Cerebellar nuclear complex (tissue), 1 donor: Measurements from ENCODE around the gene SLIT3.

Experiments
- DNase-seq, 2 experiments: peaks; one replicate each; lab custom pipeline; 2025; lab: John Stamatoyannopoulos, UW

The SLIT3 gene

DNA sequence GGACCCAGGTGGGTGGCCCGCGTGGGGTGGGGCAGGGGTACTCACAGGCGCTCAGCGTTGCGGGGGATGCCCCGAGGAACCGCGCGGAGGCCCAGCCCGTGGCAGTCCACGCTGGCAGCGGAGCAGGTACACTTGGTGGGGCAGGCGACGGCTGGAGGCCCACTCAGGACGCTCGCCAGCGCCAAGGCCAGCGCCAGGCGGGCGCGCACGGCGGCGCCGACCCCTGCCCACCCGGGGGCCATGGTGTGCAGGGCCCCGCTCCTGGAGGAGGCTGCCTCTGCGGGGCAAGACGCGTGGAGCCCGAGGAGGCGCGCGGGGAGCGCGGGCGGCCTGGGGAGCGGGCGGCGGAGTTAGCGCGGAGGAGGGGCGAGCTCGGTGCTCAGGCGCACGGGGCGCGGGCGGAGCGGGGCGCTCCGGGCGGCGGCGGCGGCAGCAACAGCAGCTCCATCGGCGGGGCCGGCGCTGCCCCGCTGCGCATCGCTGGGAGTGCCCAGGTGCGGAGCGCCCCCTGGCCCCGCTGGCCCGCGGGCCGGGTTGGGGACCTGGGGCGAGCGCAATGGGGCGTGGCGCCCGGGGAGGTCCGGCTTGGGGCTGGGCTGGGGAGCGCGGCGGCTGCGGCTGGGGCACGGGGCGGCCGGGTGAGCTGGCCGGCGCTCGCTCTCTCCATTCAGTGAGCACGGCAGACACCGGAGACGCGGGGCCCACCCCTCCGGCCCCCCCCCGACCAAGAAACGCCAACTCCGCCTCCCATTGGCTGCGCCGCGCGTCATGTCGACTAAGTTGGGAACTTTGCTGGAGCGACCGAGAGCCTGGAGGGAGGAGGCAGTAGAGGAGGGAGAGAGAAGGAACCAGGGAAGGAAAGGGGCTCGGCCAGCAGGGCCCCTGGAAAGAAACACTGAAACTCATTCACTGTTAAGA, at the start of gene SLIT3:
Gene SLIT3, minus strand, starts transcription at position 672 of the 918 bp plus-strand sequence. Its CDS starts 430 bp downstream, at position 242.
- peak in 1 of 2 experiments; percentile 16 for DNase-seq

DNA sequence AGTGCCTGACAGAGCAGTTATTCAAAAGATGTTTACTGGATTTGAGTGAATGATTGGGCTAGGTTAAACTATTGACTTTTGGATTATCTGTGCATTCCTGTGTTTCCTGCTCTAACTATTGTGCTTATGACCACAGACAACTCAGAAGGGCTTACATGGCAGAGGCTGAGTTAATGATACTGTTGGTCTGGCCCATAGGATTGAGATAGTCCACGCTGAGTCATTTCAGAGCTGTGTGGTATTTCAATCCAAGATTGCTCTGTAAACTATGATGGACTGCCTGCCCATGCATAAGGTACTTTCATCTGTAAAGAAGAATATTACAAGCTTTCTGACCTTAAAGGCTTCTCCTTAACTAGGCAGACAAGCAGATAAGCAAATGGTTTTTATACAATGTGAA, 49.1 kb upstream of the SLIT3 start:
- DNase-seq = no peak

DNA sequence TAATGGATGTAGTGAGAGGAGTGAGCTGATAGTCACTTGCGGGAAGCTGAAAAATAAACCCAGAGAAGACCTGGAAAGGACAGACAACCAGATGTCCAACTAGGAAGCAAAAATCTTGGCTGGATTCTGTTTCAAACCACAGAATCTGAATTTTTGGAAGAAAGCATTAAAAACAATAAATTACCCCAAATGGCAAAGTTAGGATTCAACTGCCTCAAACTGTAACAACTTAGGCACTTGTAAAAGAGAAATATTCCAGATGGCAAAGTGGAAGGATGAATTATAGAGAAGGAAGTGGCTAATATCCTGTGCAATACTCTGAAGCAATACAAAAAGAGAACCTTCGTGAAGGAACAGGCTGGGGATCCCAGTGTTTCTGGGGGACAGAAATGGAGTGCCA, 46.8 kb upstream of the SLIT3 start:
- DNase-seq = no peak

DNA sequence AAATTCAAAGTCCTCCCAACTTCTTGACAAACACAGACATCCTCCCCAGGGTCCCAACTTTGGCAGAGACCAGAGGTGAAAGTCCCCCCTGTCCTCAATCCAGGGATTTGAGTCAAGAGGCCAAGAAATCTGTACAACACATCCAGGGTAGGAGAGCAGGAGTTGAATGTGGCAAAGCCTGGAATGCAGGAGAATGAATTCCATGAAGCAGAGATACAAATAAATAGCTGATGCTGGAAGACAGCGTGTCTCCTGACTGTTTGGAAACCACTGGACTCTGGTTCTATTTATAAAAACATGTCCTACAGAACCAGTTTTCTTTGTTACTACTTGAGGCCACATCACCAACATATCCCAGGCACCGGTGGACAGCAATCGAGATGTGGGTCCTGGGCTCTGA, 43.7 kb upstream of the SLIT3 start:
- DNase-seq = no peak

DNA sequence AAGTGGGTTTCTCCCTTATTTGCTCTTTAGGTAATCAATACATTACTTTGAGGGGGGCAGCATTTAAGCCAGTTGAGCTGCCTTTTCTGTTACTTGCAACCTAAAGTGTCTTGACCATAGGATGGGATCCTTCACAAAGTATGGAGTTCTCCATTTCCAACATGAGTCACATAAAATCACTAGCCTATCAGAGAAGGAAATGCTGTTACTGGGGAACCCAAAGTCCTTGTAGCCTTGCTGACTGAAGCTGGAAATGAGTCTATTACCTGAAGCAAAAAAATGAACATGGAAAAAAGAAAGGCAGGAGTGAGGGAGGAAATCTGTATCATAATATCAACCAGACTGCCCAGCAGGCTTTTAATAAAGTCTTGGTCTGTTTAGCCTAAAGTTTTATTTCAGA, 42.8 kb upstream of the SLIT3 start:
- DNase-seq = no peak

DNA sequence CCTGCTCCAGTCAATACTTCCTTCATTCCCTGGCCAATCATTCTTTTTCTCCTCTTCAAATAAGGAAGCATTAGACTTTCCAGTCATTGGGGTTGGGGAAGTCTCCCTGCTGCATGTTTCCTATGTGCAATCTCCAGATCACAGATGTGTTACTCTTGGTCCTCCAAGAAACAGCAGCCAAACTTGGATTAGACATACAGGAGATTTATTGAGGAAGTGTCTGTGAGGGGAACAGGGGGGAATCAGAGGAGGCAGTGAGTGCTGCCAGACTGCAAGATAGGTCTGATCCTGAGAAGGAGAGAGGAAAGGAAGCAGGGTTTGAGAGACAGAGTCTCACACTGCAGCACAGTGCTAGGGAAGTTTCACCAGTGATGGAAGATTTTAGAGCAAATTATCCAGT, 40.6 kb upstream of the SLIT3 start:
- DNase-seq = no peak

DNA sequence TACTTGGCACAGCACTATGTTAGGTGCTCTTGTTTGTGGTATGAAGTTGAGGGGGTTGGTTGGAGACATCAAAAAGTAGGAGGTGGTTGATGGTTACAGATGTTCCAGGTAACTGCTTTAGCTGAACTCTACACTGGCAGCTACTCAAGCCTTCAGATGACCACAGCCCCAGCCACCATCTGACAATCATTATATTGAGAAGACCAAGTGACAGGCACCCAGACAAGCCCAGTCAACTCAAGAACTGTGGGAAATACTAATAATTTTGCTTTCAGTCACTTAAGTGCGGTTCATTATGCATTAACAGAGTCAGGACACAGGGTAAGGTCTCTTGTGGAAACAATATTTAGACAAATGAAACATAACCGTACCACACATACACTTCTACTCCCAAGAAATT, 38.9 kb upstream of the SLIT3 start:
- no peak for DNase-seq

DNA sequence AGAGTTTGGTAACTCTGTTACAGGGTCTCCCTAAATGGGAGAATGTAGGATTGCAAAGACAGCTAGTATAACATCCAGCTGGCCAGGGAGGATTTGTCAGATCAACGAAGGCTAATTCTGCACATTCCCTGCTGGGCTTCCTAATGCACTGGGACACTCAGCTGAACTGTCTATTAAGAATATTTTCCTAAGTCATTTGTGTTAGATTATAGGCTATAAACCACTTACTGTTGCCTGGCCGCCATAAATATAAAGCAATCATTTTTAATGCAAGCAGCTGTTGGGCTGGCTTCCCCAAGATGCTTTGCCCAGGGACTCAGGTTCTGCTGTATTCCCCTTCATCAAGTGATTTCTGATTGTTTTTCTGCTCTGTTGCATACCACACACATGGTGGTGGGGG, 35.3 kb upstream of the SLIT3 start:
- no peak for DNase-seq

DNA sequence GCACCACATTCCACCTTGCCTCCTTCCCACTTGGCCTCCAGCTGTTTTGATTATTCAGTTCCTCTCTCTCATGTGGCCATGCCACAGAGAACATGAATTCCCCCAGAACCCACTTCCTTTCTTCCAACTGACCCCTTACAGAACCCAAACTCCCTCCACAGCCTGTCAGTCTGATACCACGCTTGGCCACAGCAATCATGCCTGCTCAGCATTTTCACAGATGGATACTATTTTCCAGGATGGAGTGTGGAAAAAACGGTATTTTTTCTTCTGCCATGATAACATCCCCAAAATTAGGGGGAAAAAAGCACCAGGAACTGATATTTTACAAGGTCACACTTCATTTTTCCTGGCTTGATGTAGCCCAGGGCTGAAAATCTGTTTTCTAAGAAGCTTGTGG, 34.9 kb upstream of the SLIT3 start:
- DNase-seq = no peak

DNA sequence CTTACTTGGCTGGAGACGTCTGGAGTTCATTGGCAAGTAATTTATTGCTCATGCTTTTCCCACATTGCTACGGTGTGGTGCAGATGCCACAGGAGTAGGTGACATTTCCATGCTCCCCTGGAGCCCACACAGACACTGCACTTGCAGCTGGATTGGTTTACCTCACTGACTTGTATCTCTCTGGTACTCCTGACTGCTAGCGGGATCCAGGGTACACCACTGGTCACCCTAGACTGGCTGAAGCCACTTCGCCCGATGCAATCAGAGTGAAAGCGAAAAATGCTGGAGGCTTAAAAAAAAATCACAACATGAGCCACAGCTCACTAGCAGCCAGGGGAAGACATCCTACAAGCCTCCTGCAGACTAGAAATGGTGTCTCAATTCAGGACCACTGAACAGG, 32.6 kb upstream of the SLIT3 start:
- DNase-seq = no peak

DNA sequence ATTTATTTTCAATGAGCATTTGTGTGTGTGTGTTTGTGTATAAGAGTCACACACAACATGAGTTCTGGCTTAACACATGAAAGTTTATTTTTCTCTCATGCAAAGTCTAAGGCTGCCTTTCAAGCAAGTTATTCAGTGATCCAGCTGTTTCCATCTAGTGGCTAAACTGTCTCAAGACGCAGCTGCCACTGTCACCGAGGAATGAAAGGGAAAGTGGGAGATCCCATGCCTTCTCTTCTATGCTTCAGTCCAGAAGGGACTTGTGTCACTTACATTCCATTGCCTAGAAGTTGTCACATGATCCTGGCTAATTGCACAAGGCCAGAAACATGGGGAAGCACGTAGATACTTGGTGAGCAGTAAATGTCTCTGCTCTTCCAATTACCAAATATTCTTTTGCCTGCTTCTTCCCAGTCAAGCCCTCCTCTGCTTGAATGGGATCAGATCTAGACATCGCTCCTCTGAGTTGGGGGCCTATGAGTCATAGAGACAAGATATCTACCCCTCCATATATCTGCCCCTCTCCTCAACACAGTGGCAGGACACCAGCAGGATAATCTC, 30.4 kb upstream of the SLIT3 start:
- no peak for DNase-seq

DNA sequence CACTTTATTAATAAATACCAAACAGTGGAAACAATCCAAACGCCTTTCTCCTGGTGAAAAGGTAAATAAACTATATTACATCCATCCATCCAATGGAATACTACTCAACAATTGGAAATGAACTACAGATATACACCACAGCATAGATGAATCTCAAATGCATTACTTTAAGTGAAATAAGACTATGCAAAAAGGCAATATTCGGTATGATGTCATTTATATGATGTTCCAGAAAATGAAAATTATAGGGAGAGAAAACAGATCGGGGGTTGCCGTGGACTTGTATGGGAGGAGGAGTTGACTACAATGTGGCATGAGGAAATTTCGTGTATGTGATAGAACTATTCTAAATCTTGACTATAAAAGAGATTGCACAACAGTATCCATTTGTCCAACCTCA, 27.5 kb upstream of the SLIT3 start:
- no peak for DNase-seq

DNA sequence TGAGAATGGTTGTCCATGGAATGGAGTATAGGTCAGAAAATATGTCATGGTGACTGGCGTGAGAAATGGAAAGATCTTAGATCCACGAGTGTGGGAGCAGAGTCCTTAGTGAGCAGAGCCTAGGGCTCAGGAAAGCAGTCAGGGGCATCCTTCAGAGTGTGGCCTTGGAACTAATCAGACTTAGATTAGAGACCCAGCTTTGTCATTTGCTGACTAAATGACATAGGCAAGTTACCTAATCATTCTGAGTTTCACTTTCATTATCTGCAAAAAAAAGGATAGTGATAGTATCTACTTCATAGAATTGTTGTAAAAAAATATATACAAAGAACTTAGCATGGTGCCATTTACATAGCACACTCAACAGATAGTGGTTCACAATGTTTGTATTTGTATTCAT, 24.3 kb upstream of the SLIT3 start:
- DNase-seq = no peak

DNA sequence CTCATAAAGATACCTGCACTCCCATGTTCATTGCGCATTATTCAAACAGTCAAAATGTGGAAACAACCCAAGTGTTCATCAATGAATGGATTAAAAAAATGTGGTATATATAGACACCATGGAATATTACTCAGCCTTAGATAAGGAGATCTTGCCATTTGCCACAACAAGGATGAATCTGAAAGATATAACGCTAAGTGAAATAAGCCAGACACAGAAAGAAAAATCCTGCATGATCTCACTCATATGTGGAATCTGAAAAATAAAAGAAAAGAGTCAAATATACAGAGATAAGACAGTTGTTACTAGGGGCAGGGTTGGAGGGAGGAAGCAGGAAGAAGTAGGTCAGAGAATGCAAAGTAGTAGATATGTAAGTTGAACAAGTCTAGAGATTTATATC, 17.6 kb upstream of the SLIT3 start:
- DNase-seq = no peak

DNA sequence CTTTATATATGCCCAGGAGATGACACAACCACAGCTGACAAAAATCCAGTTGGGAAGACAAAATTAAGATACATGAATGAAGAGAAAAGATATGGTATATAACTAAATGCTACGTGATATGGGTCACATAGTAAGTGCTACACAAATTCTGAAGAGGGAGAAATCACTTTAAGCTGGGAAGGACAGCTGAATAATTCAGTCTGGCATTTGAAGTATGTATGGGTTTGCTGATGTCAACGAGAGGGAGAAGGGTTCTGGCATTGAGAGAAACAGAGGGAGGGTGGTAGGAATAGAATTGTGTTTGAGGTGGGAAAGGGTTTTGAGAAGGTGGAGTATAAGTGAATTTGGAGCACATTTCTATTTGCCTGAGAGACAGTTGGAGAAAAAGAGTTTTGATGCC, 6.7 kb upstream of the SLIT3 start:
- DNase-seq = no peak

DNA sequence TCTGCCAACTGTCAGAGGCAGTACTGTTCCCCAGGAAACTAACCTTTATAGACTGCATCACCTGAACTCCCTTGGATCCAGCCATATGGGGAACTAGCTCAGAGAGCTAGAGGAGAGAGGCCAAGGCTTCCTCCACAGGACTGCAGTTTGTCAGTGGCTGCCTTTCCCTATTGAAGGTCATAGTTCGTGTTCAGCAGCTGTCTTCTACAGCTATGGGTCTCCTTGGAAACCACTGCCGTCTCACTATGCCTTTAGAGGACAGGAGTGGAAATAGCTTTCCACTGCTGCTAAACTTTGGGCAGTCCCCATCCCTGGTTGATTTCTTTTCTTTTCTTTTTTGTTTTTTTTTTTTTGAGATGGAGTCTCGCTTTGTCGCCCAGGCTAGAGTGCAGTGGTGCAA, 4.4 kb upstream of the SLIT3 start:
- DNase-seq = no peak

DNA sequence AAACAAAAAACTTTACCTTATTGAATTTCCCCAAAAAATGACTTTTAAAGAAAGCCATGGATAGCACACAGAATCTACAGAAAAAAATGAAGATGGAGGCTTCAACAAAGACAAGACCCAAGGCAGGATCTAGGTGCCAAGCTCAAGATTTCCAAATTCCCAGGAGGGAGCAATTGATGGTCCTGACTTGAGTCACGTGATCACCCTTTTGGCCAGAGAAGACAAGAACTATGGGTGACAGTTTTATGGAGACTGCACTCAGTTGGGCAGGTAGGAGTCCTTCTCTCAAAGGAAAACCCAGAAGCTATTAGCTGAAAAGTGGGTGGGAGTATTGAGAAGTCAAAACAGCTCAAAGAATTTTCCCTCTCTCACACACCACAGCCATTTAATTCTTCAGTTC, 3.2 kb upstream of the SLIT3 start:
- no peak for DNase-seq

DNA sequence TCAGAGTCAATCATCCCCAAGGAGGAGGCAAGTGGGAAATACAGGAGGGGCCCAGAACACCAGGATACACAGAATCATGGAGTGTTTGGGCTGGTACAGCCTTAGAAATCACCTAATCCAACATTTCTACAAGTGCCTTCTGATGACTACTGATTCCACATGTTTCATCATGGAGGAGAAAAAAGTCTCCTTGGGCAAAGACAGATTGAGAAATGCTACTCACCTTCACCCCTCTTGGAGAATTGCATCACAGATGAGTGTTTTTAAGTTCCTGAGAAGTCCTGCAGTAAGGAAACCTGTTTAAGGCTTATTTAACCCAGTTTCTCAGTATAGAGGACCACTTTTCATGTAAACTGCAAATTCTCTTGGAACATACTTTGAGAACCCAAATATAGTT, 2.2 kb upstream of the SLIT3 start:
- no peak for DNase-seq

DNA sequence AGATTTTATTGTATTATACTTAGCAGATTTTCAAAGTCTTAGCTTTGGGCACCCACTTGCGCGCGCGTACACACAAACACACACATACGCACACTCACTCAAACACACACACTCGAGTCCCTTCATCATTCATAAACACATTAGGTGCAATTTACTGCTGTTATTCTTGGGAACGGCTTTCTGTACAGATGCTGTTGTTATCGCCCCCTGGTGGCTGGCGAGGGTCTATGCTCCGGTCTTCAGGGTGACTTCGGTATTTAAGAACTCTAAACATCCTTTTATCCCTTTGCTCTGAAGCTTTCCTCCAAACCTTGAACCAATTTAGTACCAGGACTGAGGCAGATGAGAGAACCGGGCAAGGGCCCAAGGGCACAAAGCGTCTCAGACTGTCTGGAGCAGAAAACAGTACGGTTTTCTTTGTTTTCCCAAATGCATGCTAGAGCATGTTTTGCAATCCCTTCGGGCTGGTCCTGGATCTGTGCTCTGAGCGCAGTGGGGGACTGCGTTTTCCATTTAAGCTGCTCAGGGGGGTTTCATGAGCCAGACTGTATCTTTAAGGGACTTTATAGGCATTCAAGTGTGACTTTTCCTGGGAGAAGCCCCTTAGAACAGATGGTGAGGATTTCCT, 1.7 kb upstream of the SLIT3 start:
- DNase-seq = peak; percentile 53 to 92

DNA sequence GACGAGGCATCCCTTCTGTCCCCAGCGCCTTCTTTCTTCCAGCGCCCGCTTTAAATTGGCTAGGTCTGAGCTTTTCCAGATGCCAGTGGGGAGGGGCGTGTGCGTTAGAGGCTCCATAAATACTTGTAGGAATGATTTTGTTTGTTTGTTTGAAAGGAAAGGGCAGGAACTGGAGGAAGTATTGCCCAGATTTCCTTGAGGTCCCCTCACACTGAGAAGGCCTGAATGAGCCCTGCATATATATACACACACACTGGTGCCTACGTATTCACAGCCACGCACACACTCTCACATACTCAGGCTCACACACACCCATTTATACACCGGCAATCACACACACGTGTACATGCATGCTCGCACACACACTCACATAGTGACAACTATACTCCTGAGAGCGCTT, 1.0 kb upstream of the SLIT3 start:
- no peak for DNase-seq

DNA sequence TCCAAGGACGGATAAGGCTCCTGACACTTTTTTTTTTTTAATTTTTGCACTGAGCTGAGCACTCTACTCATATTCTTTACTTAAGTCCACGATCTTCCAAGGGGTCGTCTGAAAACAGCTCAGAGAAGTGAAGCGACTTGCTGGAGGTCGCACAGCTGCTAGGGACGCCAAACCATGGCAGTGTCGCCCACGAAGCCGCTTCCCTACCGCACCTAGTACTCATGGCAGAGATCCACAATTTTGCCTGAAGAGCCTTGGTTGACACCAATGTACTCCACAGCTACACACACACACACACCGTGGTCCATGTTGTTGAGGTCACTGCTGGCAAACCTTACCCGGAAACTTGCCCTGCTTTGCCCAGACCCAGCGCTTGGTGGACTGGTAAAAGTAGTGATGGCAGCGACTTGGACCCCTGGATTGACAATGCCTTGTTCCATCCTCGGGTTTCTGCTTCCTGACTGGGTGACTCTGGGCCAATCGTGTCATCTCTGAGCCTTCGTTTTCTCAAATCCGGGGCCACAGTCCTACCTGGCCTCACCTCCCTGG, 521 bp upstream of the SLIT3 start:
- DNase-seq = no peak

DNA sequence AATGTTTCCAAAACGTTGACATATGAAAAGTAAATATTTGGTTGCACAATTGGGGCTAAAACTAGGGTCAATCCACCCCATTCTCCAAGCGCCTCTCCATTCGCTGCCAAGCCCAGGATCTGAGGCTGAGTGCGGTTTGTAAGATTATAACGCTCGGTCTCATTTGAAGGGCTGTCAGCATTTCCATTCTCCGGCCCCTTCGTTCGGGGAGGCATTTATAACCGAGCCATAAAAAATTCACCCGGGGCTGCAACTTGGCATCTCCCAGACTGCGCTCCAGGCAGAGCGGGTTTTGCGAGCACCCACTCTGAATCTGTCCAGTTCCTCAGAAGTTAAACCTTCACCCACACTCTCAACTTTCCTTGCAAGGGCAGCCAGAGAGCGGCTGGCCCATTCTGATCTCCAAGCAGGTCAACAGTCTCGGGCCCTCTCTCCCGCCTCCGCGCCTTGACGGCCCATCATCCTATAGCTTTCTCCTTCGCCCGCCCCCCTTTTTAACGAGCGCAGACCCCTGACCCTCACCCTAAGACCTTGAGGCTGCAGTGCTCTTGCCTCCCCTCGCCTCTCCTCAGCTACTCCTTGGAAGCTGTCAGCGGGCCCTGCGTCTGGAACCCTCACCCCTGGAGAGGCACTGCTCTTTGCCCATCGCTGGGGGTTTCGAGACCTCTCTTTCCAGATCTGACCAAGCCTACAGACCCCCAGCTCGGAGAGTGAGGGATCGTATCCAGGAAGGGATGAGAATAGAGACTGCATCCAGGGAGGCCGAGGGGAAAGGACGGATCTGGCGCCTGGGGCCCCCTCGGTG, 1.1 kb downstream of the SLIT3 start:
- DNase-seq = no peak
